ENCODE data around the gene ST3GAL2.
A peak's percentile ranks its signal among the peaks of the same experiment; 100 is the strongest.

The ST3GAL2 gene

DNA sequence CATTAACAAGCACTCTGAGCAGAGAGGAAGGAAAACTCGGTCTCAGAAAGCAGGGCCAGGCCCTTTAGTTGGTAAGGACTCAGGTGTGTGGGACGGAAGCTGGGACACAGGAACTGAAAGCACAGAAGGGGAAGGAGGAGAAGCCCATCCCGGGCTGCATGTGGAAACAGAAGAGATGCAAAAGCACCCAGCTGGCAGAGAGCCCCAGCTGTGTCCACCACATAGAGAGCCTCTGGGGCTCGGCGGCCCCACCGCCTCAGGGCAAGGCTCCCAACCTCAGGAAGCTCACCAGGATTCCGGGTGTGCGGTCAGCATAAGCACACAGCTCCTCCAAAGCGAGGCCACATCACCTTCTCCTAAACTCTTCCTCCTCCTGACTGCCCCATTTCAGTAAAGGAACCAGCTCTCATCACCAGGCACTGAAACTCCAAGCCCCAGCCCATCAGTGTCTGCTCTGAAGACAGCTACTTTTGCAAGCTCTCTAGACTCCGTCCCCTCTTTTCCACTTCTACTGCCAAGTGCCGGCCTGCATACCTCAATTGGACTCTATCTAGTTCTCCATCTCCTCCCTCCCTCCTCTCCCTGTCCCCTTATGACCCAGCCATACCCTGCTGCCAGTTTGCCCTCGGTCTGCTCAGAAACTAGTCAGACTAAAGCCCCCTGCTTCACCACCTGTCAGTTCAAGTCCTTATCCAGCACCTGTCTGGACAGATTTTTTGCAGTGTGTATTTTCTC is 6.0 kb downstream of the ST3GAL2 start:
- no peaks in the 10 kb centered on the region for H3K27me3 ChIP-seq (ENCODE audit: control insufficient read depth, insufficient read depth, low read length)
- H3K9ac ChIP-seq (ENCODE audit: low read depth, low read length), result no peak overlapping the region
- peaks cover 7% of the 10 kb centered on the region for H3K36me3 ChIP-seq (ENCODE audit: insufficient read depth, low read length)
- H3K4me3 ChIP-seq (ENCODE audit: low read length), result no peak overlapping the region
- no peaks in the 10 kb centered on the region for H3K9me3 ChIP-seq (replicated peaks; ENCODE audit: low read length)
- H3K4me2 ChIP-seq (ENCODE audit: low read length), result peak overlapping the region; percentile 48
- H3K4me1 ChIP-seq (ENCODE audit: control insufficient read depth, insufficient read depth, low read length), result peaks cover 67% of the 10 kb centered on the region

DNA sequence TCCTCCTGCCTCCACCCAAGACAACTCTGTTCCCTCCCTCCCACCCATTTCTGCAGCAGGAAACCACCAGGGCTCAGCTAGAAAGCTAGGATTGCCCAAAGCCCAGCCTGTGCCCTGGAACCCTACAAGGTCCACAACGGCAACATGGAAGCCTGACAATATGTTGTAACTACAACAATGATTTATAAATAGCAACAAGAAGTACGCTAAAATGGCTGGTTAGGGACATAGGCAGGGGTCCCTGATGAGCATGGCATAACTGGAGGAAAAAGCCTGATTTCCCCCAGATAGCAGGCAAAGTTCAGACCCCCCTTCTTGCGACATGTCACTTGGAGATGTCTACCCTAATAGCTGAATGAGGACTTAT is 6.6 kb downstream of the ST3GAL2 start:
- Histone ChIP-seq H3K36me3 (ENCODE audit: insufficient read depth, low read length) (peaks cover 7% of the 10 kb centered on the region), H3K9me3 (replicated peaks; ENCODE audit: low read length) (no peaks in the 10 kb centered on the region), H3K4me3 (ENCODE audit: low read length) (no peak overlapping the region), H3K4me2 (ENCODE audit: low read length) (no peak overlapping the region), H3K4me1 (ENCODE audit: control insufficient read depth, insufficient read depth, low read length) (peaks cover 66% of the 10 kb centered on the region), H3K27me3 (ENCODE audit: control insufficient read depth, insufficient read depth, low read length) (no peaks in the 10 kb centered on the region), H3K9ac (ENCODE audit: low read depth, low read length) (no peak overlapping the region)

DNA sequence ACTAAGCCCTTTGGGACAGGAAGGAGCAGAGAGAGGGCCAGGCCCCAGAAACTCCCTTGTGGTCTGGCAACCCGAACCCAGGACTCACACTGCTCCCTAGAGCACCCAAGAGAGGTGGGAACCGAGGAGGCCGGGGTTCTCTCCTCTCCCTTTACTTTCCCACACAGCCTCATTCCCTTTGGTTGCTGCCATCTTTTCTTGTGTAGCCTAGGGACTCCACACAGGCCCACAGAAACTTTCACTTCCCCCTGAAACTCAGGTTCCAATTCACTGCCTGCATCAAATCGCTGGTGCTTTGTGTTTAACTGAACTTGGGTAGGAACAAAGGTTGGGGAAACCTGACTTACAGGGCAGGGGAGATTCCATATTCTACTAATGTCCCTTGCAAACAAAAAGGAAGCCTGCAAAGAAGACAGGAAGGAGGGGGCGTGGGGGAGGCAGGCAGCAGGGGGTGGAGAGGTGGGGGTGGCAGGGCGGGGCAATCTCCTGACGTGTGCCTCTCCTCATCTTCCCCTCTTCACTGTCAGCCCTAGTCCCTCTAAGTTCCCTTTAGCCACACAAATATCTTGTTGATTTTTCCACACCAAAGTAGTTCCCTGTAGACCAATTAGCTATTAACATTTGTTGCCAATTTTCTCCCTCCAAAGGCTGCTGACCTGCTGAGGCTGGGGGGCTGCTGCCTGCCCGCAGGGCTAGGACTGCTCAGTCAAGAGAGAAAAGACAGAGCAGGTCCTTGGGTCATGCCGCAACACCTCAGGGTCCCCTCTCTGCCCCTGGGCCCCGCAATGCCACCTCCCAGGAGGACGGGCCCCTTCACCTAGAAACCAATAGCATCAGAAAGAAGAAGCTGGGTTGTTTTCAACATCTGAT is 8.0 kb downstream of the ST3GAL2 start:
- H3K36me3 ChIP-seq (ENCODE audit: insufficient read depth, low read length), result peaks cover 7% of the 10 kb centered on the region
- peaks cover 53% of the 10 kb centered on the region for H3K4me1 ChIP-seq (ENCODE audit: control insufficient read depth, insufficient read depth, low read length)
- no peaks in the 10 kb centered on the region for H3K9me3 ChIP-seq (replicated peaks; ENCODE audit: low read length)
- H3K27me3 ChIP-seq (ENCODE audit: control insufficient read depth, insufficient read depth, low read length), result no peaks in the 10 kb centered on the region
- H3K4me2 ChIP-seq (ENCODE audit: low read length), result peak overlapping the region; percentile 15
- no peak overlapping the region for H3K9ac ChIP-seq (ENCODE audit: low read depth, low read length)
- H3K4me3 ChIP-seq (ENCODE audit: low read length), result no peak overlapping the region

DNA sequence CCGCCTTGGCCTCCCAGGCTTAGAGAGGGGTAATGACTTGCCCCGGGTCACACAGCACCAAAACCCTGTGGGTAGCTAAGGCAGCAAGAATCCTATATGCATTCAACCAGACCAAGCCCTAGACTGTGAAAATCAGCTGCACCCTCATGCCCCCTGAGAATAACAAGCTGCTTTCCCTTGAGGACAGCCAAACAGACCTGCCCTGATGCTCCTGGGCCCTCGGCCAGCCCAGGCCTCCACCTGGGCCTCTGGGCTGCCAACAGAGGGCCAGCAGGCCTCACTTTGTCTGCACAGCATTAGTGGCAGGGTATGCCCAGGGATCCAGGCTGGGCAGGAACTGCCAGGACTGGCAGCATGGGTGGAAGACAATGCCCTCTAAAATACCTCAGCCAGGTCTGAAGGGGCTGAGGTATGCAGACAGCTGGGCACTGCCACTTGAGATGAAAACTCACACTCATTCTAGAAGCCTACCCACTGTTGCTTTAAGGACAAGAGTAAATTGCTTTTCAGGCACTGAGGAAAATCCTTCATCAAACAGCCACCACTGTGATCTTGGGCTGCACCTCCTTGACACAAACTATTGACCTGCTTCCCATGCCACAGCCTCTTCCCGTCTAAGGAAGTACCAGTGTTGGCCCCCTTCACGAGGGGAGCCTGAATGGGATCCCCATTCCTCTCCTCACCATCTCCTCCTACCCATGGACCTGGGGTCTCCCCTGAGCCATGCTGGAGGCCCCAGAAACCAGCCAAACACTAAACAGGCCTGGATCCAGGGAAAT is 8.8 kb downstream of the ST3GAL2 start:
- peaks cover 53% of the 10 kb centered on the region for H3K4me1 ChIP-seq (ENCODE audit: control insufficient read depth, insufficient read depth, low read length)
- H3K9ac ChIP-seq (ENCODE audit: low read depth, low read length), result no peak overlapping the region
- no peaks in the 10 kb centered on the region for H3K9me3 ChIP-seq (replicated peaks; ENCODE audit: low read length)
- no peak overlapping the region for H3K4me3 ChIP-seq (ENCODE audit: low read length)
- peaks cover 6% of the 10 kb centered on the region for H3K36me3 ChIP-seq (ENCODE audit: insufficient read depth, low read length)
- H3K4me2 ChIP-seq (ENCODE audit: low read length), result no peak overlapping the region
- H3K27me3 ChIP-seq (ENCODE audit: control insufficient read depth, insufficient read depth, low read length), result no peaks in the 10 kb centered on the region

DNA sequence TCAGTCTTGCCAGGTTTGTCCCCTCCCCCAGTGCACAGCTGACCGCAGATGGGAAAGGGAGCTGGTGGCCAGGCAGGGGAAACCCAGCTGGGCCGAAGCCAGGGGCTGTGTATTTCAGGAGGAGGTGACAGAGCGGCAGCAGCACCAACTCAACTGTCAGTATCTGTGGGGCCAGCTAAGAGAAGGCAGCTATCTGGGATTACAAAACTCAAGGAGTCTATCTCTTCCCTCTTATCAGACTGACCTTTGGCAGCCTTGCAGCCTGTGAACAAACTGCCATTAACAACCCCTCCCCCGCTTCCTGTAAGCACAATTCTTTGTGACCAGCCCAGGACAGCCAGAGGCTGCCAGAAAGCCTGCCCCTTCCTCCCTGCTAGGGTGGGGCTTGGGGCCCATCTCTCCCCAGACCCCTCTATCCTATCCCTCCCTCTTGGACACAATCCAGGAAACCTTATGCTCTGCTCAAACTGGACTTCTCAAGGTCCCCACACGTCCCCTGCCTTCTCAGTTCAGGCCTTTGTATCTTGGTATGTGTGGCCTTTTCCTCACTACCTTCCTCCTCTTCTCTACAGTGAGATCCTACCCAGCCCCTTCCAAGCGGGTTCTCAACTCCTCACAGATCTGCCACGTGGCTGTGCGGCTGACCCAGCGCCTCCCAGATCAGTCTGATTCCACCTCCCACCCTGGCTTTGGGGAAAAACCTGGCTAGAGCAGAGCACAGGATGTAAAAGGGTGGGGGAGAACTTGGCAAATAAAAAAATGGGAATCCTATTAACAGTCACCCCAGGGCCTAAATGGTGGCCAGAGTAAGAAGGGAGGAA is 10.5 kb downstream of the ST3GAL2 start:
- peak overlapping the region; percentile 27 for H3K9ac ChIP-seq (ENCODE audit: low read depth, low read length)
- H3K4me3 ChIP-seq (ENCODE audit: low read length), result peak overlapping the region; percentile 16
- no peaks in the 10 kb centered on the region for H3K9me3 ChIP-seq (replicated peaks; ENCODE audit: low read length)
- H3K27me3 ChIP-seq (ENCODE audit: control insufficient read depth, insufficient read depth, low read length), result no peaks in the 10 kb centered on the region
- peak overlapping the region; percentile 67 for H3K4me2 ChIP-seq (ENCODE audit: low read length)
- H3K4me1 ChIP-seq (ENCODE audit: control insufficient read depth, insufficient read depth, low read length), result peaks cover 44% of the 10 kb centered on the region
- no peaks in the 10 kb centered on the region for H3K36me3 ChIP-seq (ENCODE audit: insufficient read depth, low read length)

DNA sequence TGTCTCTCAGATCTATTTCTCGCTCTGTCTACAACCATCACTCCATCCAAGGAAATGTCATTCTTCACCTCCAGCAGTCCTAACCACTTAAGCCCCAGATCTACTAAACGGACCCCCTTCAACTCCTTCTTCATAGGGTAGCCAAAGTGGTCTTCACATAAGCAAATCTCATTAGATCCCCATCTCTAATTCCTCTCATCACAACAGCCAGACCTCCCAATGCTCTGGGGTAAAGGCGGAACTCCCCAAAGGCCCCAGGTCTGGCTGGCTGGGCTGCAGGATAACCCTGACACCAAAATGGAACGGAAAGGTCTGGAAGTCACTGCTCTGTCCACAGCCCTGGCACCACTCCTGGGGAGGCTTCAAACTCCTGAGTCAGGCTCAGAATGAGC is 11.1 kb downstream of the ST3GAL2 start:
- Histone ChIP-seq H3K9me3 (replicated peaks; ENCODE audit: low read length) (no peaks in the 10 kb centered on the region), H3K4me3 (ENCODE audit: low read length) (peak overlapping the region; percentile 16), H3K4me1 (ENCODE audit: control insufficient read depth, insufficient read depth, low read length) (peaks cover 38% of the 10 kb centered on the region)

DNA sequence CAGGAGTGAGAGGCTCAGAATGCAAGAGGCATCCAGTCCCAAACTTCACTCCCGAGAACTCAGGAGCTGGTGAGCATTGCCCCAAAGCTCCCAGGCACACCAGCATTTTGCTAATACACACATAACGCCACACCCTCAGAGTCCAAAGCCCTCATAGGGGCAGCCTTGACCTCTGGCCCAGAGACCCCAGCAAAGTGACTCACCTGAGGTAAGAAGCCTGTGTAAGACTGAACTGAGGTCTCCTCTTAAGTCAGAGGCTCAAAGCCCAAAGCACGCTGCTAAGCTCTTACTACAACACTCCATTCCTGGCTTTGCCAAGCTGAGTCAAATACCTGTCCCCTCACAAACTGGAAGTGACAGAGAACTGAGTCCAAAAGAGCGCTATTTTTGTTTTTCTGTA is 16.4 kb downstream of the ST3GAL2 start:
- Histone ChIP-seq H3K4me2 (ENCODE audit: low read length) (no peak overlapping the region), H3K36me3 (ENCODE audit: insufficient read depth, low read length) (no peaks in the 10 kb centered on the region), H3K4me1 (ENCODE audit: control insufficient read depth, insufficient read depth, low read length) (peaks cover 1% of the 10 kb centered on the region), H3K27me3 (ENCODE audit: control insufficient read depth, insufficient read depth, low read length) (no peaks in the 10 kb centered on the region), H3K9me3 (replicated peaks; ENCODE audit: low read length) (no peaks in the 10 kb centered on the region), H3K9ac (ENCODE audit: low read depth, low read length) (no peak overlapping the region), H3K4me3 (ENCODE audit: low read length) (no peak overlapping the region)

More for the DNA sequence above, 11.1 kb downstream of the ST3GAL2 start:
- Histone ChIP-seq H3K4me2 (ENCODE audit: low read length) (peak overlapping the region; percentile 67), H3K9ac (ENCODE audit: low read depth, low read length) (peak overlapping the region; percentile 24), H3K27me3 (ENCODE audit: control insufficient read depth, insufficient read depth, low read length) (no peaks in the 10 kb centered on the region), H3K36me3 (ENCODE audit: insufficient read depth, low read length) (no peaks in the 10 kb centered on the region)

DNA sequence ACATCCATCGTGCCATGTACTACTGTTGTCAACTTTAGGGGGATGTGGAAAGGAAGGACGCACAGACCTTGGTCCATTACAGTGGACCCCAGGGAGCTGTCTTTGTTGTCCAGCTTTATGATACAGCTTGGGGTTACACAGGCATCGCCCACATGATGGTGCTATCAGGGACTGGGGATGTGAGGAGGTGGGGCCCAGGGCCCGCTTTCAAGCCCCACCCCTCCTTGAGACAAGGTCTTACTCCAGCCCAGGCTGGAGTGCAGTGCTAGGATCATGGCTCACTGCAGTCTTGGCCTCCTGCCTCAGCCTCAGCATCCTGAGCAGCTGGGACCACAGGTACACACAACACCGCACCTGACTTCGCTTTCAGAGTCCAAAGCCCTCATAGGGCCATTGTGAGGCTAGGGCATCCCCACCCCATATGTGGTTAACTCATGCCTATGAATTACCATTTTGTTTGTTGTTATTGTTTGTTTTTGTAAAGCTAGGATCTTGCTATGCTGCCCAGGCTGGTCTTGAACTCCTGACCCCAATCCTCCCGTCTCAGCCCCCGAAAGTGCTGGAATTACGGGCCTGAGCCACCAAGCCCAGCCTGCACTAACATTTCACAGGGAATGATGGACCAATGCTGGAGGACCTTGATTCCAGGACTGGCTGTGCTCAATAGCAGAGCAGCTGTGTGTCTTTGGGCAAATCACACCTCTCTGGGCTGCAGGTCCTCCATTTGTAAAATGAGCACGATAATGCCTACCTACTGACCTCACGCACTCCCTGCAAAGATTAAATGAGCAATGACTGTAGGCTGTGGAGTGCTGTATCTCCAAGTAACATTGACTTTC is 17.2 kb downstream of the ST3GAL2 start:
- Histone ChIP-seq H3K9ac (ENCODE audit: low read depth, low read length) (no peak overlapping the region), H3K4me1 (ENCODE audit: control insufficient read depth, insufficient read depth, low read length) (no peaks in the 10 kb centered on the region), H3K4me2 (ENCODE audit: low read length) (no peak overlapping the region), H3K4me3 (ENCODE audit: low read length) (no peak overlapping the region), H3K36me3 (ENCODE audit: insufficient read depth, low read length) (no peaks in the 10 kb centered on the region), H3K9me3 (replicated peaks; ENCODE audit: low read length) (no peaks in the 10 kb centered on the region), H3K27me3 (ENCODE audit: control insufficient read depth, insufficient read depth, low read length) (no peaks in the 10 kb centered on the region)

DNA sequence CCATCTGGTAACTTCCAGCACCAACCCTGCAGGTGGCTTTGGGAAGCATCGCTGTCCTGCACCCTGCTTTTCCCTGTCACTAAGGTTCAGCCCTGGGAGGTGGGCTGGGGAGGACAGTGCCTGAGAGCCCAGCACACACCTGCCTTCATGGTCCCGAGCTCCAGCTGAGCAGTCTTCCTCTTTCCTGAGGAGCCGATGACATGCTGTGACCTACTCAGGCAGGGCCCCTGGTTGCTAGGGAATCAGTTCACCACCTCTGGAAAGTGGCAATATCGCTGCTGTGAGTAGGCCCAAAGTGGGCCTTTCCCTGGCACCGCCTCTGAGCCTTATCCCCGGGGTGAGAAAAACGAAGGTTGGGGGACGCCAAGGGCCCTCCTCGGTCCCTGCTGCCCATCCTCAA is 17.9 kb downstream of the ST3GAL2 start:
- H3K4me2 ChIP-seq (ENCODE audit: low read length), result no peak overlapping the region
- no peaks in the 10 kb centered on the region for H3K4me1 ChIP-seq (ENCODE audit: control insufficient read depth, insufficient read depth, low read length)
- H3K27me3 ChIP-seq (ENCODE audit: control insufficient read depth, insufficient read depth, low read length), result no peaks in the 10 kb centered on the region
- H3K9ac ChIP-seq (ENCODE audit: low read depth, low read length), result no peak overlapping the region
- no peak overlapping the region for H3K4me3 ChIP-seq (ENCODE audit: low read length)
- H3K36me3 ChIP-seq (ENCODE audit: insufficient read depth, low read length), result peaks cover 2% of the 10 kb centered on the region
- no peaks in the 10 kb centered on the region for H3K9me3 ChIP-seq (replicated peaks; ENCODE audit: low read length)
